OCI-LY3 (cell line): Measurements from ENCODE around the gene ACKR3.

Experiments used
- H2AFZ ChIP-seq: fragments of 200-600, 300-600 bp; shearing (Covaris generic); 2 replicates; pipeline ENCODE4 v1.6.0; 2014; ENCODE audit warnings: antibody characterized with exemption, low read depth, low read length
- H3K27ac ChIP-seq: fragments of 200-600, 300-600 bp; sonication (generic); 2 replicates; pipeline ENCODE4 v1.5.1; 2014; ENCODE audit warnings: mild to moderate bottlenecking, low read length, moderate library complexity, mixed read lengths
- H3K27me3 ChIP-seq: fragments of 200-600, 300-600 bp; sonication (generic); 2 replicates; pipeline ENCODE4 v1.6.1; 2014; ENCODE audit warnings: low read depth, low read length, mixed read lengths
- H3K36me3 ChIP-seq: fragments of 200-600, 300-600 bp; sonication (generic); replicated peaks from 2 replicates; pipeline ENCODE3; 2014; ENCODE audit warnings: low read depth, low read length, mixed read lengths
- H3K4me1 ChIP-seq: fragments of 300-600, 200-600 bp; sonication (generic); 2 replicates; pipeline ENCODE4 v1.6.1; 2014; ENCODE audit warnings: low read length, mixed read lengths
- H3K4me2 ChIP-seq: fragments of 200-600, 300-600 bp; sonication (generic); 2 replicates; pipeline ENCODE4 v1.6.1; 2014; ENCODE audit warnings: low read length, mixed read lengths
- H3K4me3 ChIP-seq: fragments of 300-600, 200-600 bp; sonication (generic); 2 replicates; pipeline ENCODE4 v1.5.1; 2014; ENCODE audit warnings: antibody characterized with exemption, mild to moderate bottlenecking, low read length, moderate library complexity
- H3K79me2 ChIP-seq: fragments of 300-600, 200-600 bp; shearing (Covaris generic); 2 replicates; pipeline ENCODE4 v1.6.1; 2014; ENCODE audit warnings: mild to moderate bottlenecking, low read length, mixed read lengths
- H3K9ac ChIP-seq: fragments of 300-600, 200-600 bp; shearing (Covaris generic); 2 replicates; pipeline ENCODE4 v1.6.0; 2014; ENCODE audit warnings: mild to moderate bottlenecking, low read length, moderate library complexity
- H3K9me3 ChIP-seq: fragments of 200-600, 300-600 bp; shearing (Covaris generic); 2 replicates; pipeline ENCODE4 v1.6.1; 2014; ENCODE audit warnings: low read length, mixed read lengths; ENCODE audit not compliant: insufficient read depth
- H4K20me1 ChIP-seq: fragments of 200-600, 300-600 bp; sonication (generic); 2 replicates; pipeline ENCODE4 v1.6.1; 2016; ENCODE audit warnings: low read length, mixed read lengths; ENCODE audit not compliant: insufficient read depth
- CTCF ChIP-seq: fragments of 200-600, 300-600 bp; sonication (generic); IDR thresholded peaks from 2 replicates; pipeline ENCODE4 v1.5.1; 2014; ENCODE audit warnings: antibody characterized with exemption, low read length, low read depth
- EZH2phosphoT487 ChIP-seq: fragments of 200-600 bp; shearing (Covaris generic); IDR thresholded peaks from 2 replicates; pipeline ENCODE4 v1.6.1; 2018; ENCODE audit warnings: antibody characterized with exemption, mixed run types, low read depth

The ACKR3 gene

GRCh38 chr2:236562434-236562833, 7.2 kb upstream of the ACKR3 start:
- peaks cover 50% of the 10 kb centered on the region for H3K4me1 ChIP-seq
- H3K79me2 ChIP-seq: no peaks in the 10 kb centered on the region
- no peaks in the 10 kb centered on the region for H3K36me3 ChIP-seq
- no peak overlapping the region for H3K27ac ChIP-seq
- H4K20me1 ChIP-seq: no peaks in the 10 kb centered on the region
- no peak overlapping the region for H3K4me3 ChIP-seq
- TF ChIP-seq EZH2phosphoT487: no peak
- H3K9ac ChIP-seq: no peak overlapping the region
- no peaks in the 10 kb centered on the region for H3K9me3 ChIP-seq
- H3K27me3 ChIP-seq: 0 out of 2 replicates have a peak, but pooled peaks cover 16% of the 10 kb centered on the region
- no peak overlapping the region for H2AFZ ChIP-seq
- no peak overlapping the region for H3K4me2 ChIP-seq

GRCh38 chr2:236563953-236564352, 5.7 kb upstream of the ACKR3 start:
- H3K9me3 ChIP-seq: no peaks in the 10 kb centered on the region
- no peak overlapping the region for H3K4me2 ChIP-seq
- 0 out of 2 replicates have a peak, but pooled peaks cover 16% of the 10 kb centered on the region for H3K27me3 ChIP-seq
- H2AFZ ChIP-seq: no peak overlapping the region
- H3K27ac ChIP-seq: no peak overlapping the region
- TF ChIP-seq CTCF (no peak), EZH2phosphoT487 (no peak)
- no peak overlapping the region for H3K9ac ChIP-seq
- H3K36me3 ChIP-seq: no peaks in the 10 kb centered on the region
- no peak overlapping the region for H3K4me3 ChIP-seq
- no peaks in the 10 kb centered on the region for H4K20me1 ChIP-seq
- peaks cover 45% of the 10 kb centered on the region for H3K4me1 ChIP-seq
- no peaks in the 10 kb centered on the region for H3K79me2 ChIP-seq

- H3K4me3 ChIP-seq: no peak overlapping the region
- H4K20me1 ChIP-seq: no peaks in the 10 kb centered on the region
- H3K27ac ChIP-seq: no peak overlapping the region
- H3K4me1 ChIP-seq: peaks cover 42% of the 10 kb centered on the region
- H3K27me3 ChIP-seq: 0 out of 2 replicates have a peak, but pooled peaks cover 16% of the 10 kb centered on the region
- H3K9me3 ChIP-seq: no peaks in the 10 kb centered on the region
- H3K36me3 ChIP-seq: no peaks in the 10 kb centered on the region
- TF ChIP-seq CTCF (no peak), EZH2phosphoT487 (no peak)
- no peaks in the 10 kb centered on the region for H3K79me2 ChIP-seq
- no peak overlapping the region for H3K9ac ChIP-seq
- H3K4me2 ChIP-seq: no peak overlapping the region
- H2AFZ ChIP-seq: no peak overlapping the region
These were observed 4.4 kb upstream of the ACKR3 start for GRCh38 chr2:236565212-236565611.

GRCh38 chr2:236565879-236566402, 3.7 kb upstream of the ACKR3 start:
- Histone ChIP-seq H3K36me3 (no peaks in the 10 kb centered on the region), H4K20me1 (no peaks in the 10 kb centered on the region), H3K4me2 (no peak overlapping the region), H3K9ac (no peak overlapping the region), H3K4me1 (peaks cover 48% of the 10 kb centered on the region), H3K27ac (no peak overlapping the region), H3K4me3 (no peak overlapping the region), H3K9me3 (no peaks in the 10 kb centered on the region), H3K27me3 (0 out of 2 replicates have a peak, but pooled peaks cover 16% of the 10 kb centered on the region), H2AFZ (no peak overlapping the region), H3K79me2 (no peaks in the 10 kb centered on the region)
- TF ChIP-seq CTCF (no peak), EZH2phosphoT487 (no peak)
